IMR-90 (cell line): ENCODE data around the gene FIBCD1. TPM values are rescaled to one million over a fixed set of nuclear protein-coding genes. Genes with fewer than 3 reads are reported as not detected.

Experiments
- ATAC-seq: fragments of 200-7000 bp; cut with Tn5 transposase; 2 replicates; pipeline ENCODE4 v1.9.1; 2020; ENCODE audit warnings: low read depth, mild to moderate bottlenecking, moderate library complexity
- BruUV-seq: library from RNA; stranded (reverse); fragments of 400-500 nt; replicated peaks from 2 replicates; lab custom pipeline; 2021; lab: Mats Ljungman, UMichigan
- CTCF ChIA-PET: fragments of 300-600 bp; formaldehyde crosslinking; extraction: SDS; loops from one replicate; lab custom pipeline; 2021; ENCODE audit warnings: antibody characterized with exemption; lab: Yijun Ruan, JAX
- POLR2A ChIA-PET: fragments of 300-600 bp; sonication (Branson Sonifier 250); formaldehyde crosslinking; loops from one replicate; lab custom pipeline; 2022; ENCODE audit warnings: antibody characterized with exemption; ENCODE audit not compliant: unreplicated experiment; lab: Charles Lee
- DNase-seq: peaks from one replicate; pipeline ENCODE4 v3.0.0; 2013
- H2AFZ ChIP-seq: replicated peaks from 2 replicates; pipeline ENCODE3; 2013; ENCODE audit warnings: low read length, mild to moderate bottlenecking; ENCODE audit not compliant: poor library complexity
- H2AK5ac ChIP-seq: 2 replicates; pipeline ENCODE4 v1.6.1; 2013; ENCODE audit warnings: low read depth, low read length, inconsistent platforms
- H2AK9ac ChIP-seq: replicated peaks from 2 replicates; pipeline ENCODE3; 2013; ENCODE audit warnings: mild to moderate bottlenecking, low read depth, low read length, moderate library complexity; ENCODE audit not compliant: poor library complexity
- H2BK120ac ChIP-seq: 2 replicates; pipeline ENCODE4 v1.6.1; 2013; ENCODE audit warnings: low read depth, low read length, inconsistent platforms
- H2BK15ac ChIP-seq: 3 replicates; pipeline ENCODE4 v1.6.1; 2013; ENCODE audit warnings: low read depth, low read length, inconsistent platforms
- H2BK20ac ChIP-seq: 2 replicates; pipeline ENCODE4 v1.6.1; 2013; ENCODE audit warnings: low read depth, mild to moderate bottlenecking, inconsistent platforms, low read length, moderate library complexity
- H2BK5ac ChIP-seq: 2 replicates; pipeline ENCODE4 v1.6.1; 2013; ENCODE audit warnings: mild to moderate bottlenecking, low read depth, low read length, inconsistent platforms; ENCODE audit not compliant: poor library complexity, severe bottlenecking
- H3K14ac ChIP-seq: replicated peaks from 2 replicates; pipeline ENCODE4 v1.6.1; 2013; ENCODE audit warnings: low read depth, low read length, inconsistent platforms
- H3K18ac ChIP-seq: 2 replicates; pipeline ENCODE4 v1.6.1; 2013; ENCODE audit warnings: low read depth, low read length, control low read depth
- H3K23ac ChIP-seq: 2 replicates; pipeline ENCODE4 v1.6.1; 2013; ENCODE audit warnings: low read depth, low read length, inconsistent platforms
- H3K27ac ChIP-seq: 2 replicates; pipeline ENCODE4 v1.5.1; 2013; ENCODE audit warnings: mild to moderate bottlenecking, control low read depth, low read length; ENCODE audit not compliant: insufficient read depth
- H3K27me3 ChIP-seq: 2 replicates; pipeline ENCODE4 v1.6.1; 2013; ENCODE audit warnings: low read length; ENCODE audit not compliant: control insufficient read depth, insufficient read depth
- H3K36me3 ChIP-seq: 2 replicates; pipeline ENCODE4 v1.6.1; 2013; ENCODE audit warnings: low read length, mixed read lengths; ENCODE audit not compliant: control insufficient read depth, insufficient read depth
- H3K4ac ChIP-seq: 2 replicates; pipeline ENCODE4 v1.6.1; 2013; ENCODE audit warnings: low read depth, low read length, inconsistent platforms
- H3K4me1 ChIP-seq: 2 replicates; pipeline ENCODE4 v1.6.1; 2013; ENCODE audit warnings: low read length, mixed read lengths; ENCODE audit not compliant: control insufficient read depth, insufficient read depth
- H3K4me2 ChIP-seq: 2 replicates; pipeline ENCODE4 v1.6.1; 2013; ENCODE audit warnings: low read depth, mild to moderate bottlenecking, control low read depth, low read length, moderate library complexity
- H3K4me3 ChIP-seq: 2 replicates; pipeline ENCODE4 v1.5.1; 2013; ENCODE audit warnings: low read depth, mild to moderate bottlenecking, control low read depth, low read length, moderate library complexity; ENCODE audit not compliant: insufficient read depth
- H3K56ac ChIP-seq: 2 replicates; pipeline ENCODE4 v1.6.1; 2013; ENCODE audit warnings: low read length, inconsistent platforms; ENCODE audit not compliant: insufficient read depth; ENCODE audit errors: extremely low read depth
- H3K79me1 ChIP-seq, 2 experiments: 2 replicates each; pipeline ENCODE4 v1.6.1; 2013; ENCODE audit warnings: low read length in 2 of 2, inconsistent platforms in 1 of 2, low read depth in 1 of 2
- H3K9ac ChIP-seq: 2 replicates; pipeline ENCODE4 v1.6.1; 2013; ENCODE audit warnings: low read depth, low read length, control low read depth
- H3K9me1 ChIP-seq: 2 replicates; pipeline ENCODE4 v1.6.1; 2013; ENCODE audit warnings: low read length, inconsistent platforms; ENCODE audit not compliant: insufficient read depth
- H3K9me3 ChIP-seq: 2 replicates; pipeline ENCODE4 v1.6.1; 2013; ENCODE audit warnings: low read length; ENCODE audit not compliant: control insufficient read depth, insufficient read depth
- H4K20me1 ChIP-seq: 2 replicates; pipeline ENCODE4 v1.6.1; 2013; ENCODE audit warnings: low read length, inconsistent platforms; ENCODE audit not compliant: insufficient read depth
- H4K5ac ChIP-seq: 2 replicates; pipeline ENCODE4 v1.6.1; 2013; ENCODE audit warnings: mild to moderate bottlenecking, low read depth, low read length, control low read depth
- H4K8ac ChIP-seq, 2 experiments: 2 replicates each; pipeline ENCODE4 v1.6.1; 2013; ENCODE audit warnings: low read depth in 2 of 2, low read length in 2 of 2, control low read depth in 1 of 2, inconsistent platforms in 1 of 2
- H4K91ac ChIP-seq: 2 replicates; pipeline ENCODE4 v1.6.1; 2013; ENCODE audit warnings: low read depth, low read length, inconsistent platforms; ENCODE audit not compliant: insufficient read depth
- BHLHE40 ChIP-seq: fragments of 150-350 bp; IDR thresholded peaks from 2 replicates; pipeline ENCODE4 v1.6.1; 2016; ENCODE audit warnings: mild to moderate bottlenecking, low read depth, low read length
- CEBPB ChIP-seq: IDR thresholded peaks from 2 replicates; pipeline ENCODE4 v1.6.1; 2012; ENCODE audit warnings: low read depth, low read length, improper control_type of control experiment
- CHD1 ChIP-seq: IDR thresholded peaks from 2 replicates; pipeline ENCODE4 v1.6.1; 2012; ENCODE audit warnings: low read depth, low read length, improper control_type of control experiment
- ELK1 ChIP-seq: fragments of 150-350 bp; IDR thresholded peaks from 2 replicates; pipeline ENCODE4 v1.6.1; 2016; ENCODE audit warnings: low read depth, mild to moderate bottlenecking, low read length, moderate library complexity, borderline replicate concordance
- FOS ChIP-seq: fragments of 150-350 bp; IDR thresholded peaks from 2 replicates; pipeline ENCODE4 v1.6.1; 2016; ENCODE audit warnings: low read depth, low read length
- MAFK ChIP-seq: IDR thresholded peaks from 2 replicates; pipeline ENCODE4 v1.6.1; 2012; ENCODE audit warnings: low read depth, low read length, improper control_type of control experiment
- MAZ ChIP-seq: IDR thresholded peaks from 2 replicates; pipeline ENCODE4 v1.6.1; 2012; ENCODE audit warnings: low read depth, mild to moderate bottlenecking, low read length, improper control_type of control experiment, moderate library complexity, borderline replicate concordance
- MXI1 ChIP-seq: IDR thresholded peaks from 2 replicates; pipeline ENCODE4 v1.6.1; 2012; ENCODE audit warnings: low read depth, mild to moderate bottlenecking, low read length, moderate library complexity, borderline replicate concordance
- NFE2L2 ChIP-seq: fragments of 150-350 bp; IDR thresholded peaks from 2 replicates; pipeline ENCODE4 v1.6.1; 2016; ENCODE audit warnings: low read depth, mild to moderate bottlenecking, low read length
- POLR2A ChIP-seq: IDR thresholded peaks from 2 replicates; pipeline ENCODE4 v1.6.1; 2012; ENCODE audit warnings: mild to moderate bottlenecking, low read depth, low read length
- RAD21 ChIP-seq: IDR thresholded peaks from 2 replicates; pipeline ENCODE4 v1.6.1; 2012; ENCODE audit warnings: low read length, improper control_type of control experiment
- RCOR1 ChIP-seq: IDR thresholded peaks from 2 replicates; pipeline ENCODE4 v1.6.1; 2012; ENCODE audit warnings: mild to moderate bottlenecking, low read length, improper control_type of control experiment; ENCODE audit not compliant: insufficient replicate concordance
- RFX5 ChIP-seq: IDR thresholded peaks from 2 replicates; pipeline ENCODE4 v1.8.0; 2012; ENCODE audit warnings: low read depth, mild to moderate bottlenecking, low read length, moderate library complexity
- SMC3 ChIP-seq: fragments of 150-350 bp; IDR thresholded peaks from 2 replicates; pipeline ENCODE4 v1.6.1; 2016; ENCODE audit warnings: low read depth, mild to moderate bottlenecking, antibody characterized with exemption, low read length, moderate library complexity
- WGBS, 2 experiments: methylation state at CpG; one replicate each; pipeline versions ENCODE4 v1.1.5 to v1.1.7; 2013; ENCODE audit warnings: missing lambda C conversion rate in 2 of 2; ENCODE audit not compliant: insufficient read length in 1 of 2; ENCODE audit errors: extremely low coverage in 2 of 2; 5-methylcytosine and 5-hydroxymethylcytosine counted together
- dilution Hi-C: fragments of 300-500 bp; cut with HindIII; formaldehyde crosslinking; loops from one replicate; pipeline ENCODE4 v1.14.3; 2018; ENCODE audit warnings: low sequenced_read_pairs; ENCODE audit not compliant: unreplicated experiment
- in situ Hi-C: fragments of 300-500 bp; cut with MboI; formaldehyde crosslinking; loops from 3 replicates; pipeline ENCODE4 v1.14.3; 2019; ENCODE audit warnings: low sequenced_read_pairs, inconsistent platforms, mixed read lengths
- intact Hi-C: fragments of 100-400 bp; cut with micrococcal nuclease; formaldehyde crosslinking; loops from 2 replicates; pipeline ENCODE4 v1.10.0; 2022
- polyA plus RNA-seq, 3 experiments: library from polyadenylated mRNA; depleted of rRNA; stranded (reverse); fragments of >200 nt; gene quantifications; 2 replicates each; pipeline ENCODE4 v1.2.3, GENCODE V29; 2012; ENCODE audit warnings: low replicate concordance in 1 of 3
- total RNA-seq: library from RNA; depleted of rRNA; stranded (reverse); fragments of >200 nt; gene quantifications from 2 replicates; pipeline ENCODE4 v1.2.3, GENCODE V29; 2012
- TF ChIP-seq, protein P1 (sequence below): fragments of 150-350 bp; IDR thresholded peaks from 2 replicates; pipeline ENCODE4 v1.6.1; 2017; ENCODE audit warnings: mild to moderate bottlenecking, antibody characterized with exemption, low read length, low read depth
- TF ChIP-seq, protein P2 (sequence below): conservative IDR thresholded peaks from 2 replicates; pipeline ENCODE4 v1.5.1; 2012; ENCODE audit warnings: mild to moderate bottlenecking, low read depth, low read length, improper control_type of control experiment

The FIBCD1 gene
- total and polyA plus RNA-seq, 2 of the 4 experiments (the other 2 are of a cell fraction) = 1.1 to 10.1 TPM

- H3K9me3 ChIP-seq = no peaks in the 10 kb centered on the region
- peak overlapping the region; percentile 10; the same call in 1 of the 2 replicates for H3K23ac ChIP-seq
- peaks cover 80% of the 10 kb centered on the region for H4K20me1 ChIP-seq
- POLR2A ChIA-PET = interaction anchor here (0.6 kb wide), 1 partner anchor 43 kb away, joined by 18 read pairs; no protein-coding TSS in a partner anchor
- H3K36me3 ChIP-seq = peaks cover 47% of the 10 kb centered on the region
- H3K27me3 ChIP-seq = no peaks in the 10 kb centered on the region
- WGBS, 2 experiments = 85% methylated on average over 7 of the region's 8 CpGs; no CpG with 5 or more reads in 1 of the 2 experiments
- no peak overlapping the region; the same call in 1 of the 2 replicates for H2AK5ac ChIP-seq
- peaks cover 35% of the 10 kb centered on the region for H3K4me1 ChIP-seq
- no peak overlapping the region for H3K9ac ChIP-seq
- BruUV-seq = no TSS peak
- dilution Hi-C loops = no loop called here
- 0 out of 2 replicates have a peak overlapping the region, but pooled peaks have one; percentile 2 for H3K4ac ChIP-seq
- H2BK15ac ChIP-seq = no peak overlapping the region
- no peak overlapping the region for H3K18ac ChIP-seq
- in situ Hi-C loops = loop anchor here (5.0 kb wide), 1 partner anchor 155 kb away; no protein-coding TSS in a partner anchor
- no peak overlapping the region for H4K5ac ChIP-seq
- H3K79me1 ChIP-seq = peaks cover 36 to 94% of the 10 kb centered on the region in 2 experiments
- CTCF ChIA-PET = interaction anchor here (0.5 to 1.4 kb wide), 3 partner anchors 91 to 136 kb away, joined by 3 to 4 read pairs (median 3); no protein-coding TSS in a partner anchor
- no peak overlapping the region for H2BK20ac ChIP-seq
- no peak overlapping the region for H2AK9ac ChIP-seq
- H2BK5ac ChIP-seq = no peak overlapping the region
- no peak overlapping the region for H3K4me3 ChIP-seq
- TF ChIP-seq, protein P1, sequence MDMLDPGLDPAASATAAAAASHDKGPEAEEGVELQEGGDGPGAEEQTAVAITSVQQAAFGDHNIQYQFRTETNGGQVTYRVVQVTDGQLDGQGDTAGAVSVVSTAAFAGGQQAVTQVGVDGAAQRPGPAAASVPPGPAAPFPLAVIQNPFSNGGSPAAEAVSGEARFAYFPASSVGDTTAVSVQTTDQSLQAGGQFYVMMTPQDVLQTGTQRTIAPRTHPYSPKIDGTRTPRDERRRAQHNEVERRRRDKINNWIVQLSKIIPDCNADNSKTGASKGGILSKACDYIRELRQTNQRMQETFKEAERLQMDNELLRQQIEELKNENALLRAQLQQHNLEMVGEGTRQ = no peak
- TF ChIP-seq CEBPB = no peak
- TF ChIP-seq, protein P2, sequence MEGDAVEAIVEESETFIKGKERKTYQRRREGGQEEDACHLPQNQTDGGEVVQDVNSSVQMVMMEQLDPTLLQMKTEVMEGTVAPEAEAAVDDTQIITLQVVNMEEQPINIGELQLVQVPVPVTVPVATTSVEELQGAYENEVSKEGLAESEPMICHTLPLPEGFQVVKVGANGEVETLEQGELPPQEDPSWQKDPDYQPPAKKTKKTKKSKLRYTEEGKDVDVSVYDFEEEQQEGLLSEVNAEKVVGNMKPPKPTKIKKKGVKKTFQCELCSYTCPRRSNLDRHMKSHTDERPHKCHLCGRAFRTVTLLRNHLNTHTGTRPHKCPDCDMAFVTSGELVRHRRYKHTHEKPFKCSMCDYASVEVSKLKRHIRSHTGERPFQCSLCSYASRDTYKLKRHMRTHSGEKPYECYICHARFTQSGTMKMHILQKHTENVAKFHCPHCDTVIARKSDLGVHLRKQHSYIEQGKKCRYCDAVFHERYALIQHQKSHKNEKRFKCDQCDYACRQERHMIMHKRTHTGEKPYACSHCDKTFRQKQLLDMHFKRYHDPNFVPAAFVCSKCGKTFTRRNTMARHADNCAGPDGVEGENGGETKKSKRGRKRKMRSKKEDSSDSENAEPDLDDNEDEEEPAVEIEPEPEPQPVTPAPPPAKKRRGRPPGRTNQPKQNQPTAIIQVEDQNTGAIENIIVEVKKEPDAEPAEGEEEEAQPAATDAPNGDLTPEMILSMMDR = no peak
- TF ChIP-seq CHD1 = no peak
- TF ChIP-seq FOS = no peak
- no peak for TF ChIP-seq POLR2A
- TF ChIP-seq MAFK = no peak
- TF ChIP-seq MXI1 = no peak
- no peak for TF ChIP-seq RAD21
- TF ChIP-seq SMC3 = no peak
- TF ChIP-seq MAZ = no peak
- no peak for TF ChIP-seq BHLHE40
- no peak for TF ChIP-seq NFE2L2
- no peak for TF ChIP-seq RCOR1
- TF ChIP-seq ELK1 = no peak
- TF ChIP-seq RFX5 = no peak
- DNase-seq (no peak), ATAC-seq (no peak)
- H2AFZ ChIP-seq = no peak overlapping the region
- intact Hi-C loops = no loop called here
- no peak overlapping the region for H3K14ac ChIP-seq
- no peak overlapping the region for H3K27ac ChIP-seq
- H2BK120ac ChIP-seq = no peak overlapping the region
- no peak overlapping the region for H4K8ac ChIP-seq
- H3K9me1 ChIP-seq = peaks cover 23% of the 10 kb centered on the region
- no peak overlapping the region for H3K4me2 ChIP-seq
- no peak overlapping the region for H3K56ac ChIP-seq
- H4K91ac ChIP-seq = no peak overlapping the region
These were observed 76.8 kb downstream of the FIBCD1 start for GRCh38 chr9:130862217-130862616.
